ENCODE measurements around the gene CPNE5.

CPNE5 gene

GRCh38 chr6:36863670-36864540 is 24.7 kb upstream of the CPNE5 start:
- TF ChIP-seq CREB1 (IDR thresholded peaks at IDR 0.05; ENCODE audit: low read depth) = no peak
- no peak for TF ChIP-seq FOXM1 (IDR thresholded peaks at IDR 0.05; ENCODE audit: borderline replicate concordance, low read depth)

DNA sequence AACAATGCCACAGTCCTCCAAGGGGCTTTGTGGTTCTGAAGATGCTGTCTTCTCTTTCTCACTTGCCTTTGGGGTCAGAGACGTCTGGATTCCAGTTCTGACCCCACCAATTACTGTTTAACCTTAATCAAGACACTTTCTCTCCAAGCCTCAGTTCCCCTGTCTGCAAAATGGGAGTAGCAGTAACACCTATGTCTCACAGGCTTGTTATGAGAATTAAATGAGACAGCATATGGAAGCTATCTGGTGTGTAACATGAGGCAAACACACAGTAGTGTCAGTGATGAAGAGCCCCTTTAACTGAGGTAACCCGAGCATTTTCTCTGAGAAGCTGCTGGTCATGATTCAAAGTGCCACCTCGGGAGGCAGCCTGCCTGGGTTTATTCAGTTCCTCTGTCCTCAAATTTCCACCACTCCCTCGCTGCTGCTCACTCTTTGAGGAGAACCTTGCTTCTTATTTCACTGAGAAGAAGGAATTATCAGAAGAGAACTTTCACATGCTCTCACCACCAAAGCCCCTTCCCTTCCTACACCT is 23.7 kb upstream of the CPNE5 start:
- no peak for TF ChIP-seq RAD21 (IDR thresholded peaks at IDR 0.05; ENCODE audit: low read depth)
- TF ChIP-seq USF1 (IDR thresholded peaks at IDR 0.05) = no peak
- no peak for TF ChIP-seq EGR1 (IDR thresholded peaks at IDR 0.05)
- TF ChIP-seq YY1 (IDR thresholded peaks at IDR 0.05; ENCODE audit: low read depth) = no peak

DNA sequence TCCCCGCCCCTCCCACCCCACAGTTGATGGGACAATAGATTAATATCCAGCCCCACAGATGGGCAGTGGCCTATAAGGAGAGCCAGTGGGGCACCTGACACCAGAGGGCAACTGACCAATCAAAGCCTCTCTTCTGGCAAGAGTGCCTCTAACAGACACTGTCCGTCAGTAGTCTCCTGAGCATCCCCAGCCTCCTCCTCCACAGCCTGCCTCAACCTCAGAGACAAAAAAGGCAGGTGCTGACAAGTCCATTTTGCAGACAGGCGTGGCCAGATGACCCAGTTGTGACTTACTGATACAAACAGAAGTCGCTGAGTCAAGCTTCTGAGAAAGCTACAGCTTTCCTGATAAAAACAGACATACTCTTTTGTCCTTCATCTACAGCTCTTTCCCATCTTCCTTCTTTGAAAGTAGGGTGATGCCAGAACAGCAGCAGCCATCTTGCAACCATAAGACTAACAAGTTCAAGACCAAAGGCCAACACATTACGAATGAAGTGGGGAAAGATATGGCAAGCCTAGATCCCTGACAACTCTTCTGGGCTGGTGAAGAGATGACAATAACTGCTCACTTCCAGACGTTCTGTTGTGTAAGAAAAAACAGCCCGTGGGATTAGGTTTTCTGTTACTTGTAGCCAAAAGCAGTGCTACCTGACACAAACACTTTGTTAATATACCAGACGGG is 23.1 kb upstream of the CPNE5 start:
- TF ChIP-seq NFIC (IDR thresholded peaks at IDR 0.05) (no peak), EGR1 (IDR thresholded peaks at IDR 0.05) (no peak), RAD21 (IDR thresholded peaks at IDR 0.05; ENCODE audit: low read depth) (no peak), ZBTB7A (IDR thresholded peaks at IDR 0.05; ENCODE audit: low read depth) (no peak), CEBPB (IDR thresholded peaks at IDR 0.05) (no peak), CREB1 (IDR thresholded peaks at IDR 0.05; ENCODE audit: low read depth) (no peak)

- TF ChIP-seq REST (IDR thresholded peaks at IDR 0.05; ENCODE audit: low read depth) = no peak
Observed at GRCh38 chr6:36860126-36860525, 20.9 kb upstream of the CPNE5 start.

GRCh38 chr6:36858407-36858981 is 19.2 kb upstream of the CPNE5 start:
- TF ChIP-seq FOXM1 (IDR thresholded peaks at IDR 0.05; ENCODE audit: borderline replicate concordance, low read depth) = no peak
- TF ChIP-seq CEBPB (IDR thresholded peaks at IDR 0.05) = no peak
- no peak for TF ChIP-seq NFIC (IDR thresholded peaks at IDR 0.05)
- no peak for TF ChIP-seq CREB1 (IDR thresholded peaks at IDR 0.05; ENCODE audit: low read depth)
- no peak for TF ChIP-seq REST (IDR thresholded peaks at IDR 0.05; ENCODE audit: low read depth)
- TF ChIP-seq TEAD4 (IDR thresholded peaks at IDR 0.05) = no peak
- TF ChIP-seq EP300 (IDR thresholded peaks at IDR 0.05; ENCODE audit: borderline replicate concordance) = no peak
- TF ChIP-seq RAD21 (IDR thresholded peaks at IDR 0.05; ENCODE audit: low read depth) = no peak
- TF ChIP-seq TAF1 (IDR thresholded peaks at IDR 0.05; ENCODE audit: low read depth) = no peak
- no peak for TF ChIP-seq YY1 (IDR thresholded peaks at IDR 0.05; ENCODE audit: low read depth)
- TF ChIP-seq USF1 (IDR thresholded peaks at IDR 0.05) = no peak
- no peak for TF ChIP-seq MAX (IDR thresholded peaks at IDR 0.05)

GRCh38 chr6:36857325-36857724 is 18.1 kb upstream of the CPNE5 start:
- TF ChIP-seq YY1 (IDR thresholded peaks at IDR 0.05; ENCODE audit: low read depth) = no peak
- TF ChIP-seq NFIC (IDR thresholded peaks at IDR 0.05) = no peak
- TF ChIP-seq TCF12 (IDR thresholded peaks at IDR 0.05; ENCODE audit: low read depth) = no peak
- no peak for TF ChIP-seq TEAD4 (IDR thresholded peaks at IDR 0.05)
- TF ChIP-seq CEBPB (IDR thresholded peaks at IDR 0.05) = no peak
- TF ChIP-seq ZBTB7A (IDR thresholded peaks at IDR 0.05; ENCODE audit: low read depth) = no peak
- no peak for TF ChIP-seq TAF1 (IDR thresholded peaks at IDR 0.05; ENCODE audit: low read depth)
- TF ChIP-seq MAX (IDR thresholded peaks at IDR 0.05) = no peak
- no peak for TF ChIP-seq RAD21 (IDR thresholded peaks at IDR 0.05; ENCODE audit: low read depth)
- no peak for TF ChIP-seq CREB1 (IDR thresholded peaks at IDR 0.05; ENCODE audit: low read depth)
- TF ChIP-seq USF1 (IDR thresholded peaks at IDR 0.05) = no peak
- no peak for TF ChIP-seq REST (IDR thresholded peaks at IDR 0.05; ENCODE audit: low read depth)
